AG08395 (cell line): ENCODE measurements around the gene DDX31.
"Not testable (repeated sequence)": the region's sequence is repeated elsewhere in the genome, so short reads cannot be mapped to it uniquely, and the experiment has no call there.

Experiments used
- DNase-seq: peaks from one replicate; pipeline ENCODE4 v3.0.0; 2012; ENCODE audit warnings: mixed read lengths, low spot score

The DDX31 gene

GRCh38 chr9:132578367-132578932 lies 91.3 kb downstream of the DDX31 start:
- DNase-seq = no peak

DNA sequence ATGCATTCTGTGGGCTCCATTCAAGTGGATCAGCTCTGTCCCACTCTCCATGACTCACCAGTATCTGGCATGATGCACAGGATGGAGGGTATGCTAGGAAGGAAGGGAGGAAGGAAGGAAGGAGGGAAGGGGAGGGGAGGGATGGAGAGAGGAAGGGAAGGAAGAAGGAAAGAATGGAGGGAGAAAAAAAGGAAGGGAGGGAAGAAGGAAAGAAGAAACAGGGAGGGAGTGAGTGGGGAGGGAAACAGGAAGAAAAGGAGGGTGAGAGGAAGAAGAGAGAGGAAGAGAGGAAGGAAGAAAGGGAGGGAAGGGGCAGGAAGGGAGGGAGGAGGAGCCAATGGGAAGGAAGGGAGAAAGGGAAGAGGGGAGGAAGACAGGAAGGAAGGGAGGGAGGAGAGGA lies 92.7 kb downstream of the DDX31 start:
- DNase-seq = no peak

- no peak for DNase-seq
Measured at GRCh38 chr9:132575811-132576210, 94.0 kb downstream of the DDX31 start.

GRCh38 chr9:132575005-132575609 lies 94.7 kb downstream of the DDX31 start:
- DNase-seq = peak; percentile 90

- peak; percentile 47 for DNase-seq
Measured at GRCh38 chr9:132572921-132573320, 96.9 kb downstream of the DDX31 start.

GRCh38 chr9:132571806-132572600 lies 97.8 kb downstream of the DDX31 start:
- no peak for DNase-seq

DNA sequence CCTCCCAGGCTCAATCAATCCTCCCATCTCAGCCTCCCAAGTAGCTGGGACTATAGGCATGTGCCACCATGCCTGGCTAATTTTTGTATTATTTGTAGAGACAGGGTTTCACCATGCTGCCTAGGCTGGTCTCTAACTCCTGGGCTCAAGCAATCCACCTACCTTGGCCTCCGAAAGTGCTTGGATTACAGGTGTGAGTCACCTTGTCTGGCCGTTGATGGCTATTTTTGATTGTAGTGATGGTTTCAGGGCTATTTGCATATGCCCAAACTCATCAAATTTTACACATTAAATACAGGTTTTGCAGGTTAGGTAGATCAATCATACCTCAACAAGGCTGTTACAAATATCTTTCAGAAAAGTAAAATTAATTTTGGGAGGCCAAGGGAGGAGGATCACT lies 101.0 kb downstream of the DDX31 start:
- DNase-seq = not testable (repeated sequence)

DNA sequence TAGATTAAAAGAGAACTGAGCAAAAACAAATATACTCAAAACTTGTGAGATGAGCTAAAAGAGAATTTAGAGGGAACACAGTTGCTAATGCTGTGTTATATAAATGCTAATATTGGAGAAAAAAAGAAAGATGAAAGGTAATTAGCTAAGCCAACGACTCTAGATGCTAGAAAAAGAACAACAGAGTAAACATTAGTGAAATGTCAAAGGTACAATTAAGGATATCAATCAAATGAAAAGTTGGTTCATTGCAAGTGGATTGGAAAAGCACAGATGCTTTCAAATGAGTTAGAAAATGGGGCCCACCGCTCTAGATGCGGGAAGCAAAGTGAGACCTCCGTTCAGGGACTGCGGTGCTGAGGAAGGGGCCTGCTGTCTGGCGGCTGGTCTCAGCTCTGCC lies 105.3 kb downstream of the DDX31 start:
- no peak for DNase-seq

DNA sequence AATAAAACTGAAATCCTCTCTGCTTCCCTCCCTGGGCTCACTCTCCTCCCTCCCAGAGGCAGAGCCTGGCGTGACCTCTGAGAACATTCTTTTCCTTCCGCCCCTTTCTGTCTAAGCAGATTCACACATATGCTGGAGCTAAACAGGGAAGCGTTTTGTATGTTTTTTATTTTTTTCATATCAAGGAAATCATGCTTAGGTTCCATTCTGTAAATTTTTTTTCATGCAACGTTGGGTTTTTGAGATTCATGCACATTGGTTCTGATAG lies 107.5 kb downstream of the DDX31 start:
- DNase-seq = no peak

DNA sequence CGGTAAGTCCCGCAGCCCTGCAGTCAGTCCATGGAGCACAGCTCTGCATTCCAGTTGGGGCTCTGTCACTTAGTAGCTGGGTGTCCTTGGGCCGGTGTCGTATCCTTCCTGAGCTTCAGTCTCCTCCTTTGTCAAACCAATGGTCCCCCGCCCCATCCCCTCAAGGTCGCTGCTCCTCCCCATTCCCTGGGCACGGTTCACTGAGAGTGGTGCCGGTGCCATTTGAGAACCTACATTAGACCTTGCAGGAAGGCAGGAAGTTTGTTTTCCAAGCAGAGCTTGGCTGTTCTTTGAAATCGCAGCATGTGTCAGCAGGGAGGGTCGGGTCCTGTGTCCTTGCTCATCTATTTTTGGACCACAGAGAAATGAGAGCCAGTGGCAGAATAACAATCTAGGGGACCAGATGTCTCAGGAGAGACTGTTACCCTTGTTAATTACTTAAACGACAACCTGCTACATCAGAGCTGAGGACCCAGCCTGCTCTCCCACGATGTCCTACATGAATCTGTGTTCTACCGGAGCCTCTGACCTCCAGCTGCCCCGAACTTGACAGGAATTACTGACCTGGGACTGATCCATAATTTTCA lies 109.1 kb downstream of the DDX31 start:
- DNase-seq = no peak

DNA sequence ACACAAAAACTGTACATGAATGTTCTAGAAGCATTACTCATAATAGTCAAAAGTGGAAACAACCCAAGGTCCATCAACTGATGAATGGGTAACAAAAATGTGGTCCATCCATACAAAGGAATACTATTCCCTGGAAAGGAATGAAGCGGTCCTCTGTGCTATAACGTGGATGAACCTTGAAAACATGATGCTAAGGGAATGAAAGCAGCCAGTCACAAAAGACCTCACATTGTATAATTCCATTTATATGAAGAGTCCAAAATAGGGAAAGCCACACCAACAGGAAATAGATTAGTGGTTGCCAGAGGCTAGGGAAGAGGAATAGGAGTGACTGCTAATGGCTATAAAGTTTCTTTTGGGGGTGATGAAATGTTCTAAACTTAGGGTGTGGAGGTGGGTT lies 110.1 kb downstream of the DDX31 start:
- no peak for DNase-seq

DNA sequence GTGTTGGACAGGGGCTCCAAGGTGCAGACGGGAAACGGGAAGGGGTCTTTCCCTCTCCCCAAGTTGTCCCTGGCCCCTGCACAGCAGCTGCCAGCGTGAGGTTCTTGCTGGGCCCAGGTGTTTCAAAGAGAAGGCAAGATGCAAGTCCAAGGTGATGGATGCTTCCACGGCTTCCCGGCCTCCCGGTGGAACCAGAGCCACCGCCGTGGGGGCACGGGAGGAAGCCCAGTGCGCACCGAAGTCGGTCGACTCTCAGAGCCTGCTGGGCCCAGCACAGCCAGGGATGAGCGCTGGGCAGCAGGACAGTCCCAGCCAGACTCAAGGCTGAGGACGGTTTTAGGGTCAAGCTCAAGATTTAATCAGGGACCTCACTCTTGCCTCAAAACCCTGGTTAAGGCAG lies 112.6 kb downstream of the DDX31 start:
- DNase-seq = no peak

GRCh38 chr9:132556714-132557113 lies 113.1 kb downstream of the DDX31 start:
- no peak for DNase-seq

- no peak for DNase-seq
Measured at GRCh38 chr9:132556235-132556634, 113.5 kb downstream of the DDX31 start.

GRCh38 chr9:132555528-132555927 lies 114.3 kb downstream of the DDX31 start:
- no peak for DNase-seq

DNA sequence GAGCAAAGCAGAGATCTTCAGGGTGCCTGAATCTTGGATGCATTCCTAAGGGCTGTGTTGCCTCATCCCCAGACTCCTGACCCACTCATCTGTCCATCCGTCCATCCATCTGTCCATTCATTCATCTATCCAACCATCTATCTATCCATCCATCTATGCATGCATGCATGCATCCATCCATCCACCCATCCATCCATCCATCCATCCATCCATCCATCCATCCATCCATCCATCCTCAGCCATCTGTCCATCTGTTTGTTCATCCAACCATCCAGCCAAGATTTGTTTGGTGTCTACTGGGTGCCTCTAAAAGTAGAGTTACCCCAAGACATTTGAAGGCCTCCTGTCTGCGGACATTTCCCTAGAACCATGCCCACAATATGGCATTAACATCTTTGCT lies 115.0 kb downstream of the DDX31 start:
- no peak for DNase-seq

GRCh38 chr9:132552041-132552440 lies 117.7 kb downstream of the DDX31 start:
- no peak for DNase-seq

- no peak for DNase-seq
Measured at GRCh38 chr9:132551556-132551955, 118.2 kb downstream of the DDX31 start.

- DNase-seq = no peak
Measured at GRCh38 chr9:132548751-132549640, 120.8 kb downstream of the DDX31 start.

- DNase-seq = no peak
Measured at GRCh38 chr9:132547976-132548730, 121.6 kb downstream of the DDX31 start.

- DNase-seq = no peak
Measured at GRCh38 chr9:132547436-132547835, 122.3 kb downstream of the DDX31 start.

DNA sequence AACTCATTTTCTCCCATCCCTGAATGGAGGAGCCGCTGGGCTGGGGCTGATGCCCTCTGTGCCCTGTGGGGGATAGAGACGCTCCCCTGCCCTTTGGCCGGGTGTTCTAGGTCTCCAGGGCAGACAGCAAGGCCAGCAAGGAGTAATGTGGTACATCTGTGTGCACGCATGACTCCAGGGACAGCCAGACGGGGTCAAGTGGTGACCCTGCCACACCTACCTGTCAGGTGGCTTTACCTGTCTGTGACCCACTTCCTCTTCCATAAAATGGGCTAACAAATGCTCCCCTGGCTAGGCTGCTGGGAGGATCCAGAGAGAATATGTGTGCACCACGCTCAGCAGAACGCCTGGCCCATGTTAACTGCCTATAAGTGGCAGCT lies 122.7 kb downstream of the DDX31 start:
- DNase-seq = no peak
